Measurements from ENCODE around the gene AFTPH.

AFTPH gene

GRCh38 chr2:64593035-64593655 is 69.0 kb downstream of the AFTPH start:
- DNase-seq (ENCODE audit: low read depth), result no peak

GRCh38 chr2:64594226-64594989 is 70.3 kb downstream of the AFTPH start:
- DNase-seq (ENCODE audit: low read depth), result no peak

- no peak for DNase-seq (ENCODE audit: low read depth)
Observed at GRCh38 chr2:64595397-64596176, 71.5 kb downstream of the AFTPH start.

- no peak for DNase-seq (ENCODE audit: low read depth)
Observed at GRCh38 chr2:64598226-64598625, 74.1 kb downstream of the AFTPH start.

- no peak for DNase-seq (ENCODE audit: low read depth)
Observed at GRCh38 chr2:64599469-64599868, 75.3 kb downstream of the AFTPH start.

GRCh38 chr2:64601034-64601754 is 77.1 kb downstream of the AFTPH start:
- DNase-seq (ENCODE audit: low read depth), result no peak

GRCh38 chr2:64601785-64602391 is 77.8 kb downstream of the AFTPH start:
- no peak for DNase-seq (ENCODE audit: low read depth)

- no peak for DNase-seq (ENCODE audit: low read depth)
Observed at GRCh38 chr2:64602436-64602835, 78.3 kb downstream of the AFTPH start.

GRCh38 chr2:64604155-64604554 is 80.0 kb downstream of the AFTPH start:
- DNase-seq (ENCODE audit: low read depth), result no peak

GRCh38 chr2:64605026-64605471 is 80.9 kb downstream of the AFTPH start:
- no peak for DNase-seq (ENCODE audit: low read depth)

- no peak for DNase-seq (ENCODE audit: low read depth)
Observed at GRCh38 chr2:64605991-64606478, 81.9 kb downstream of the AFTPH start.

GRCh38 chr2:64606479-64607363 is 82.6 kb downstream of the AFTPH start:
- DNase-seq (ENCODE audit: low read depth), result peak; percentile 68

GRCh38 chr2:64607381-64608304 is 83.5 kb downstream of the AFTPH start:
- DNase-seq (ENCODE audit: low read depth), result no peak

- DNase-seq (ENCODE audit: low read depth), result no peak
Observed at GRCh38 chr2:64608867-64609226, 84.7 kb downstream of the AFTPH start.

- DNase-seq (ENCODE audit: low read depth), result peak; percentile 47
Observed at GRCh38 chr2:64609227-64609941, 85.3 kb downstream of the AFTPH start.

- no peak for DNase-seq (ENCODE audit: low read depth)
Observed at GRCh38 chr2:64609942-64610281, 85.8 kb downstream of the AFTPH start.

GRCh38 chr2:64610316-64610855 is 86.3 kb downstream of the AFTPH start:
- no peak for DNase-seq (ENCODE audit: low read depth)

- DNase-seq (ENCODE audit: low read depth), result no peak
Observed at GRCh38 chr2:64612575-64613195, 88.6 kb downstream of the AFTPH start.
